Activated naive CD4-positive, alpha-beta T cell treated with anti-CD3 and anti-CD28 coated beads, Interleukin-2, amount 50 U/mL, for 16 hours (primary cell): ENCODE data around the gene MYOZ3.

Experiments
- DNase-seq: peaks from one replicate; pipeline ENCODE4 v3.0.0-alpha.2; 2020

Gene MYOZ3

DNA sequence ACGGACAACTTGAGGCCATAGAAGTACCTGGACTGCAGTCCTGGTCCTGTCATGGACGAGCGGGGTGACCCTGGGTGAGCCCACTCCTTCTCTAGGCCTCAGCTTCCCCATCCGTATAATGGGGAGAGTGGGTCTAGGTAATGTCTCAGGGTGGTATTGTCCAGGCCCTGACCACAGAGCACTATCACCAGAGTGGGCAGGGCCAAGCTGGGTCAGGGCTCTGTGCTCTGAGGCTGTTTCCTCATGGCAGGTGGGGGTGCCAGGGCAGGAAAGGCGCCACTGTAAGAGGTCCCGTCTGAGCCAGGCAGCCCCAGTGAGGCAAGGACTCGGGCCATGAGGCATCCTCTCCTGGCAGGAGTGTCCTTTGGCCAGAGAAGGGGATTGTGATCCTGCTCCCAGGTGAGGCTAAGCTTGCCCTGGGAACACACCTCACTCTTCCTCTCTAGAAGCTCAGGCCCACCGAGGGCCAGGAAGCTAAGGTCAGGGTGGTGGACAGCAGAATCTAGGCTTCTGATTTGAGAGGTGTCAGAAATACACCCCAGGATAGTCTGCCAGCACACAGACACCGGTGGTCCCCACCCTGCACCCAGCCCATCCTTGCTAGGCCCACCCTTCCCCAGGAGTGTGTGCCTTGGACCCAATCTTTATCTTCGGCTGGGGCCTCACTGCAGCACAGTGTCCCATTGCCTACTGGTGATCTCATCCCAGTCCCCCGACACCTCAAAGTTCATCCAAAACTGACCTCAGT lies 1.5 kb upstream of the MYOZ3 start:
- DNase-seq, result no peak

DNA sequence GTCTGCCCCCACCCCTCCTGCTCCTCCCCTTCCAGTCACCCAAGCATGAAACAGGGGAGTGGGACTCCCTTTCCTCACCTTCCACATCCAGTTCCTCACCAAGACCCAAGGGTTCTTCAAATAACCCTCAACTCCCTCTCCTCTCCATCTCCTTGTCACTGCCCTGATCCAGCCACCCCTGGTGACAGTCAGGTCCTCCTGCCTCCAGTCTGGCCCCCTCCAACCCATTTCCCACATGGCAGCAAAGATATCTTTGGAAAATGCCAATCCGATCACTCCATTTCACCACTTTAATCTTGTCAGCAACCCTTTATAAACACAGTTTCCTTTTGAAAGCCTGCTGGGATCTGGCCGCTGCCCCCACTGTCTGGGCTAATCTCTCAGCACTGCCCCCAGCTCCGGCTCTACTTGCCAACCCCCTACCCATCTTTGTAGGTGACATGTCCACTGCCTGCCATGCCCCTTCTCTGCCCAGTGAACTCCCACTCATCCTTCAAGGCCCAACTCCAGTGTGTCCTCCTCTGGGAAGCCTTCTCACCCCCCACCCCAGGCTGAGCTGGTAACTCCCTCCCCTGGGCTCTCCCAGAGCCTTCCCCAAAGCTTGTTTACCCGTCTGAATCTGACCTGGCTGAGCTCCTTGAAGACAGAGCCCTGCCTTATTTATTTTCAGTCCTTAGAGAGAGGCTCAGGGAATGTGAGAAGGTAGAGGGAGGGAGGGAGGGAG lies 781 bp upstream of the MYOZ3 start:
- DNase-seq, result no peak

DNA sequence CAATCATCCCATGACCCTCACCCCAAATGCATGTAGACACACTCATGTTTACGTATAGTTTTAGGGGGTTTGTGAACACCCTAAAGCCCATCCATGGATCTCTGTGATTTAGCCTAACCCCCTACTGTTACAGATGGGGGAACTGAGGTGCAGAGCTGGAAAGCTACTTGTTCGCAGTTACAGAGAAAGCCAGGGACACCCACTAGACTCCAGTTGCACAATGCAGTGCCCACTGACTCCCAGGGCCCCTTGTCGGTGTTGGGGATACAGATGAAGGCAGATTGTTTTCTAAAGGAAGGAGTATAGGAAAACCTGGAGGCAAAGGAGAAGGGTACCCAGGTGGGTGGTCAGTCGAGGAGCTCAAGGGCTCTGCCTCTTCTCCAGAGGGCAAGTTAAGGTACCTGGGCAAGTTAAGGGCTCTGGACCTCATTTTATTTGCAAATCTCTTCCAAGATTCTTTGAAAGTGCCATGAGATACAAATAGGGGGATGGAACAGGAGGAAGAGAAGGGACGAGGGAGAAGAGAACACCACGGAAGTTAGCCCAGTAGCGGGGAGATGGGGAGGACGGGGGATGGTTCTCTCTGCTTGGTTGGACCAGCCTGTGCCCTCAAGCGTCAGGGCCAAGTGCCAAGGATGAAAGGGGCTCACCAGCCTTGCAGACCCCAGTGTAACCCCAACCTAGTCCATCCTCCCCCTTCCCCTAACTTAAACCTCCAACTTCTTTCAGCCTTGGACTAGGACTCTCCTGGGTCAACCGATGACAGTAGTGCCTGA lies 958 bp downstream of the MYOZ3 start:
- no peak for DNase-seq

DNA sequence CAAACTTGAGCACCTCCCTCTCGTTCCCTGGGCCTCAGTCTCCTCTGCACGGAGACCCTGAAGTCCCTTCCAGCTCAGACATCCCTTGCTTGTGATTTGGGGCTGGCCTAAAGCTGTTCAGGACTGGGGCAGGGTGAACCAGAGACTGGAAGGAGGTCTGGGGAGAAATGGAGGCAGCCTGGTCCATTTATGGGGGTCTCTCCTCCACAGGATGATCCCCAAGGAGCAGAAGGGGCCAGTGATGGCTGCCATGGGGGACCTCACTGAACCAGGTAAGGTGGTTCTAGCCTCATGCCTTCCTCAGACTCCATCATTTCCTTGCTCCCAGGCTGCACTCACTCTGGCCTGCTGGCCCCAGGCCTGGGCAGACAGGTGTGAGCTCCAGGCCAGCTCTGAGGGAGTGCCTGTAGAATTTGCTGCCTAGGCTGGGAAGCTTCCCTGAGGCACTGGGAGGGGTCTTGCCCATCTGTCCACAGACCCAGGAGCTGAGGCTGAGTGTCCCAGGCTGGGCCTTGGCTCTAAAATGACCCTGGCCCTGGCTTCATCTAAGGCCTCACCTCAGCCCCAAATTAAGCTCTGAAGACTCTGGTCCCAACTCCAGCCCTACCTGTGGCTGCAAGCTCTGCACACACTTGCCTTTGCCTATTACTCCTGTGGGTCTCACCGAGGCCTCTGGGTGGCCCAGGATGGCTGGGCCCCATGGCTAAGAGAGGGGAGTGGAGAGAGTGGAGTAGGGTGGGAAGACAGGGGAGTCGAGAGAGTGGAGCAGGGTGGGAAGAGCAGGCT lies 1.9 kb downstream of the MYOZ3 start:
- DNase-seq, result no peak

DNA sequence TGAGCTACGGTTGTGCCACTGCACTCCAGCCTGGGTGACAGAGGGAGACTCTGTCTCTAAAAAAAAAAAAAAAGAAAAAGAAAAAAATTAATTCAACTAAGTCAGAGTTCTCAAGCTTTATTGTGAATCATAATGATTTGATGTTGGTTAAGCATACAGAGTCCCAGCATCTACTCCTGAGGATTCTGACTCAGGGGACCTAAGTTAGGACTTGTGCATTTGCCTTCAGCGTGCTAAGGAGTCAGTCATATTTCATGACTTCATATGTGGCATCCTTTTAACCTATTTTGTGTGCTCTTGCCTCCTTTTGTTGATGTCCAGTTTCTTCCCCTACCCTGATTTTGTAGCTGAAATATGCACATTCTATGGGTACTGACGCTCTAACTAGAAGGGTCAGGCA lies 2.9 kb downstream of the MYOZ3 start:
- no peak for DNase-seq

DNA sequence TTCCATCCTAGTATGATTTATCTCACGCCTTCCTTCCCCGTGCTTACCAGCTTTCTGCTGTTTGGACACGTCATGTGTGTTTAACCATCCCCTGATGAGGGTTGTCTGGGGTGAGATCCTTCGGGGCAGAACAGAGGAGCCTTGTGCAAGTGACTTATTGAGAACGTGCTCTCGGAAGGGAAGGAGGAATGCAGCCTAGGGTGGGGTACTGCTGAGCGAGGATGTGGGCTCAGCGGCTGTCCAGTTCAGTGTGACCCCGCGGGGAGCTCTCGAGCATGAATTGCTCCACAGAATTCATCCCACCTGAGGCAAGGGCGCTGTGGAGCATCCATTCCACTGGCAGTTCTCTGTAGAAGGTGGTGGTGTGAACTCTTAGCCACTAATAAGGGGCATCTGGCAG lies 4.0 kb downstream of the MYOZ3 start:
- no peak for DNase-seq

DNA sequence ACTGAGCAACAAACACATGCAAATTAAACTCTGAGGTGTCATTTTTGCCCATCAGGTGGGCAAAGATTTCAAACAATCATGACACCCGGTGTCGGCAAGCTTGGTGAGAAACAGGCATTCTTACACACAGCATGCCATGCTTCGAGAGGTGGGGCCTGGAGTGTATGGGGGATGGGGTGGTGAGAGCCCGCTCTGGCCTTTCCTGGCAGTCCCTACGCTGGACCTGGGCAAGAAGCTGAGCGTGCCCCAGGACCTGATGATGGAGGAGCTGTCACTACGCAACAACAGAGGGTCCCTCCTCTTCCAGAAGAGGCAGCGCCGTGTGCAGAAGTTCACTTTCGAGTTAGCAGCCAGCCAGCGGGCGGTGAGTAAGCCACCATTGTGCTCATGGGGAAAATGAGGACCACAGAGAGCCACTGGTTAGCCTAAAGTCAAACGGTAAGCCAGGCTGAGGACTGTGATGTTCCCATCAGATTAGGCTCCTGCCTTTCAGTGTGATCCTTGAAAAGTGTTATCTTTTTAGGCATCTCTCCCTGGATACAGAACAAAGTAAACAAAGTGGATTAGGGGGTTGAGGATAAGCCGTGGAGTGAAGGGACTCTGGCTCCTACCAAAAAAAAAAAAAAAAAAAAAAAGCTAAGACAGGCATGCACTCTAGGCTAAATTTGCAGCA lies 9.4 kb downstream of the MYOZ3 start:
- DNase-seq, result no peak

DNA sequence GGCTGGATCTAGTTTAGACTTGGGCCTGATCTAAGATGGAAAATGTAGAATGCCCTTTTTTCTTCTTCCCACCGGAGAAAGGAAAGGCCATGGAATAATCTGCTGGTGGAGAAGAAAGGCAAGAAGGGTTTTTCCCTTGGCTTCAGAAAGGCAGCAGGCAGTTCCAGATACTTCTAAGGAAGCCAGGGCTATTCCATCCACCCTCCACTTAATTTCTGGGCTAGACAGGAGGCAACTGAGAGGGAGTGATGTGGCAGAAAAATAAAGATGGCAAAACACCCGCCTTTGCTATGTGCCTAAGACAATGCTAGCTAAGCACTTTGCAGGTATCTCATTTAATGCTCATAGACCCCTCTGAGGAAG lies 9.9 kb downstream of the MYOZ3 start:
- no peak for DNase-seq

DNA sequence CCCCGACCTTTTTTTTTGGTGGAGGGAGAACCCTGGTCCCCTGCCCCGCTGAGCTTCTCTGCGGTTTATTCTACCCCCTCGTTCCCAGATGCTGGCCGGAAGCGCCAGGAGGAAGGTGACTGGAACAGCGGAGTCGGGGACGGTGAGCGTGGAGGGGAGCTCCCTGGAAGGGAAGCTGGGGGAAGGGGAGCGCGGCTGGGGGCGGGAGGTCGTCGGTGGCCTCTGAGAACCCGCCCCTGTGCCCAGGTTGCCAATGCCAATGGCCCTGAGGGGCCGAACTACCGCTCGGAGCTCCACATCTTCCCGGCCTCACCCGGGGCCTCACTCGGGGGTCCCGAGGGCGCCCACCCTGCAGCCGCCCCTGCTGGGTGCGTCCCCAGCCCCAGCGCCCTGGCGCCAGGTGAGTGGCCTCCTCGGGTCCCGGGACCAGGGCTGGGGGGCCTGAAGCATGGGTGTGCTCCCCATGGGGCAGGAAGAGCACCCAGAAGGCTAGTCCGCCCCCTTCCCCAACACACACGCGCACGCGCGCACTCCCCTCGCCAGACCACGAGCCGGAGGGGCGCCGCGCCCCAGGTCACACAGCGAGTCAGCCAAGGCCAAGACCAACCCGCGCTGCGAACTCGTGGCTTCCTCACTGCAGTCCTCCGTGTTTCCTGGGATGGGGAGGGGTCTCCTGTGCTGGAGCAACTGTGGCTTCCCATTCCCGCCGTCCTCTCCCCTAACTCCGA lies 10.6 kb downstream of the MYOZ3 start:
- peak; percentile 25 for DNase-seq

DNA sequence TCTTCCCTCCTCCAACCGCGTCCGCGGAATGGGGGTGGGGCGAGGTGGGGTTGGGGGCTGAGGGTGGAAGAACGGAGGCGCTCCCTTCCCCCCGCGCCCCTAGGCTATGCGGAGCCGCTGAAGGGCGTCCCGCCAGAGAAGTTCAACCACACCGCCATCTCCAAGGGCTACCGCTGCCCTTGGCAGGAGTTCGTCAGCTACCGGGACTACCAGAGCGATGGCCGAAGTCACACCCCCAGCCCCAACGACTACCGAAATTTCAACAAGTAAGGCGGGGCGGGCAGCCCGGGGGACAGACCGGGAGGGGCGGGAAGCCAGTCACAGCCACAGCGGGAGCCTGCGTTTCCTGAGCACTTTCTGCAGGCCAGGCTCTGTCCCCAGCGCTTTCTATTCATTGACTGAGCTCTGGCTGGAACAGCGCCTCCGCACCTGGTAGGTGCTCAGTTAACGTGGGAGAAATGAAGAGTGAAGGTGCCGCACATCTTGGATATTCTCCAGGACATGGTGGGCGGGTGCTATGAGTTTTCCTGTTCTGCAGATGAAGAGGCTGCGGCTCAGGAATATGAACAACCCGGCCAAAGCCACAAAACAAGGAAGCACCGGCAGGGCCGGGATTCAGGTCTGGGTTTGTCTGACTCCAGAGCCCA lies 11.3 kb downstream of the MYOZ3 start:
- DNase-seq, result peak; percentile 31

DNA sequence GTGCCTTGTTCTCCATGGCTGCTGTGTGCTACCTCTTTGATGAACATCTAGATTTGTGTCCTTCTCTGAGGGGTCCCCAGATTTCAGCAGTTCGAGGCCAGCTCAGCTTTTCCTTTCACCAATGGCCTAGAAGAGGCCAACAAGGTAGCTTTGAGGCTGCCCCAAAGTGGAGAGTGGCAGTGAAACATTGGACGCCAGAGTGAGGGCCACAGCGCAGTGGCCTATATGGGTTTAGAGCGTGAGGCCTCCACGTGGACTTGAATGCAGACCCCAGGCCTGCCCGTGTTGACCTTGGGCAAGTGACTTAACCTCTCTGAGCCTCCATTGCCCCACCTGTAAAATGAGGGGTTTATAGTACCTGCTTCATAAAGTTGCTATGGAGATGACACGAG lies 11.8 kb downstream of the MYOZ3 start:
- no peak for DNase-seq

DNA sequence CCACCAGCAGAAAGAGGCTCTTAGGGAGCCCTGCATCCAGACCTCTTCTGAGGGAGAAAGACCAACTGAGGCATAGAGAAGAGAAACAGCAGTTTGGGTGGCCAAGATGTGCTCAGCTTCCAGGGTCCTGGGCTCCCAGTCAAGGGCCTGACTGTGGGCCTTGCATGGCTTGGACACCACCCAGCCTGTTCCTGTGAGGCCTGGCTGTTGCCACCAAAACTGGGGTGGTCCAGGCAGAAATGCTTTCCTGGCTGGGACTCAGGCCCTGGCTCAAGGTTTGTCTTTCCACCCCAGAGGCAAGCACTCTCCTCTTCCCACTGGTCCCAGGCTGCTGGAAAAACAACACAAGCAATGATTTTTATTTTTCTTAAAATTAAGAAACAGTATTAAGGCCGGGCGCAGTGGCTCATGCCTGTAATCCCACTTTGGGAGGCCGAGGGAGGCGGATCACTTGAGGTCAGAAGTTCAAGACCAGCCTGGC lies 13.3 kb downstream of the MYOZ3 start:
- DNase-seq, result no peak

DNA sequence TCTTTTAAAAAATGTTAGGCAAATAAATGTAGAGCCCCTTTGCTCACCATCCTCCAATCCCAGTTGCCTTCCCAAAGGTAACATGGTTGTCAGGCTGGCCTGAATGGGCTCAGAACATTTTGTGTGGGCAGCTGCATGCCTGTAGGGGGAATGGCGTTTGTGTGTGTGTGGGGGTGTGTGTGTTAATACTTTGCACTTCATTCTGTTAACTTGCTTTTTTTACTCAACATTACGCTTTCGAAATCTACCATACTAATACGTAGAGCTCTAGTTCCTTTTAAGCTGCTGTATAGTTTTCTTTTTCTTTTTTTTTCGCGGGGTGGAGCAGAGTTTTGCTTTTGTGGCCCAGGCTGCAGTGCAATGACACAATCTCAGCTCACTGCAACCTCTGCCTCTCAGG lies 14.0 kb downstream of the MYOZ3 start:
- DNase-seq, result no peak

DNA sequence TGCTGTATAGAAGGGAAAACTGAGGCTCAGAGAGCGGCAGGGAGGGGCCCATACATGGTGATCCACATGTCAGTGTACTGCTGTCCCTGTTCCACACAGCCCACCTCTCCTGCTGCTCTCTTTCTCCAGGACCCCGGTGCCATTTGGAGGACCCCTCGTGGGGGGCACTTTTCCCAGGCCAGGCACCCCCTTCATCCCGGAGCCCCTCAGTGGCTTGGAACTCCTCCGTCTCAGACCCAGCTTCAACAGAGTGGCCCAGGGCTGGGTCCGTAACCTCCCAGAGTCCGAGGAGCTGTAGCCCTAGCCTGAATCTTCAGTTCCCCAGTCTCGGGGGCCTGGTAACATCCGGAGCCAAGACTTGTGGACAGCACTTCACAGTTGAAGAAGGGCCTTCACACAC lies 15.5 kb downstream of the MYOZ3 start:
- DNase-seq, result no peak

DNA sequence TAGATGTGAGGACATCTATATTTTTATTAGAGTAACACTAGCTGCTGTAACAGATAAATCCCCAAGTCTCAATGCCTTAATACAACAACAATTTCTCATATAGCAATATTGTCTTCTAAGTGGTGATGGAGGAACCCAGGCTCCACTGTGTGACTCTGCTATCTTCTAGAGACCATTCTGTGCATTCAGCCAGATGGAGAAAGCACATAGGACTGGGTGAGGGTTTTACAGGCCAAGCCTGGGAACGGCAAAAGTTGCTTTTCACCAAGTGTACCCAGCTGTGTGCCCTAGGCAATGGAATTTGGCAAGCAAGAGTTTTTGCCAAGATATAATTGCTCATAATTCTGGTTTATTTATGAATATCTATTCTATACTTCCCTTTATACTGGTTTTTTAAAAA lies 28.1 kb downstream of the MYOZ3 start:
- no peak for DNase-seq

DNA sequence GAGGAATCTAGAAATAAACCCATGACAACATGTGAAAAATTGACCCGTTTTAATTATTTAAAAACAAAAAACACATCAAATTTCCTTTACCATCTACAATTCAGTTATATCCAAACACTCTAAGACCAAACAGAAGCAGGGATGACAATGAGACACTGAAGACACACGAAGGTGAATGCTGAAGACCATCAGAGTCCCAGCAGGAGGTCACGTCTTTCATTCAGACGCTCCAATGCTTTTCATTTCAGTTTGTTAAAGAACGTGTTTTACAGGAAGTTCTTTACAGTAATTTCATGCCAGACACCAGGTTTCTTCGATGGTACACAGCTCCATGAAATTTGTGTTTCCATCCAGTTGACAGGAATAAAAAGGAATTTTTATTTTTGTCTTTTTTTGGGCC lies 29.7 kb downstream of the MYOZ3 start:
- DNase-seq, result no peak

DNA sequence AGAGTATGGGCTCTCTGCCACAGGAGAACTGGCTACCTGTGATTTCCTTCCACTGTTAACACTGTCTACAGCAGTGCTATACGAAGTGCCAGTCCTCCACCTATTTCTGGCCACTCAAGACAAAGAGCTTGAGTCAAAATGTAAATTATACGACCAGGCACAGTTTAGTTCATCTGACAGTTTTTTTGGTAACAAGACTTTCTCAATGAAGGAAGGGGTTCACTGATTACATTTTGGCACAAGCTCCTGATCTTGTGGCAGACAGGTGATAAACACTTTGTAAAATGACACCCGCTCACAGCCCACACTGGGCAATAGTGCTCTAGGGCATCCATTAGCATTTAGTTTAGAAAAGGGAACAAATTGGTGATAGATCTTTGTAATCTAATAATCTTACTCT lies 31.2 kb downstream of the MYOZ3 start:
- no peak for DNase-seq

DNA sequence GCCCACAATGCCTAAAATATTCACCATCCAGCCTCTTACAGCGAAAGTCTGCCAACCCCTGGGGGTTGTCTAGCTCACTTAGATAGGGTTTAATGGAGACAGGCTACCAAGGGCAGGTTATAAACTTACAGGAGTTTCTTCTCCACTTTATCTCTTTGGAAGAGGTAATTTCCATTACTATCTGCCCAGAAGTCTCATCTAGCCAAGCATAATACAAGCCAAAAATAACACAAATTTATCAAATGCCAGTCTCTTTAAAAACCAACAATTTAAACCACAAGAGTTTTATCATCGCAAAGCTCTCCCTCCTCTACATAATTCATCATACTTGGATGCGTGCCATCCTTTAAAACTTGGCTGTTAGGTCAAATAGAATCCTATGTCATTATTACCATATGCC lies 33.6 kb downstream of the MYOZ3 start:
- no peak for DNase-seq

DNA sequence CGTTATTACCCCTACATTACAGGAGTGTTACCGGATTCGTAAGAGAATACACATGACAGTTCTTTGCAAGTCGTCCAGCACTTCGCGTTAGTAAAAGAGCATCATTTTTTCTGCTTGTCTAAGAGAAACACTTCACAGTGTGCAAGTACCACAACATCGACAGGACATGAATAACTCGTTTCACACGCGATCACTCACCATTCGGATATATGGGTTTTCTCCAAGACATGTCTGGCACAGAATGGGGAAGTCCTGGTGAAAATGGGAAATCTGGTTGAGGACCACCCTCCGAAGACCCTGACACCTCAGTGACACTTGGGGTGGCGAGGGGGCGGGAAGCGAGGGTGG lies 39.2 kb downstream of the MYOZ3 start:
- no peak for DNase-seq

DNA sequence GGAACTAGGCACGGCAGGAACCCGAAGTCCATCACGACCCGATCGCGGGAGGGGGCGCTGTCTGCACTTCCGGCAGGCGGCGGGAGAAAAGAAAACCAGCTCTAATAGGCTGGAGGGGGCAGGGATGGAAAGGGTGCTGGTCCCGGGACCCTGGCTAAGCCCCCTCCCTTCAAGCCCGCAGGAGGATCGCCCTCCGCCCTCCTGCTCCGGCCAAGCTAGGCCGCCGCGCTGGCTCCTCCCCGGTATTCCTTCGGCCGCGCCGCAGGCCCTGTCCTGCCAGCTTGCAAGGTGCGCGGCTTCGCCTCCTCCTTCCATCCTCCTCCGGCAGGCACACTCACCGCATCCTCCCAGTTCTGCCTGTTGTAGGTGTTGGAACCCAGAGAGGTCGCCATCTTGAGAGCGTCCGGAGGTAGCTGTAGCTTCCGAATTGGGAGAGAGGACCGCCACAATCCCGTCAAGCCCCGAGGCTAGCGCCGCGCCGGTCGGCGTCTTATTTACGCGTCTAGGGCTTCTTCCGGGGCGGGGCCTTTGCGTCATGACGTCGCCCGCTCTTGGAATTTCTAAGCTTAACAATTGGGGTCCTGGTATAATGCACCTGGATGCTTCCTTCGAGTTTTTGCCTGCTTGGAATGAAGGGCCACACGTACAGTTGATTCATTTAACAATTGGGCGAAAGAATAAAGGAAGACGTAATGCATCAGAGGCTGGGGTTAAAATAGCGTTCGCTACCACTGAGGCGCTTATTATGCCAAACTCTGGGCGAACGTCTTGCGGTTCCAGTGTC lies 39.7 kb downstream of the MYOZ3 start, which contains the start of gene RBM22:
TSS of gene RBM22 (minus strand) at position 469 of the 784 bp plus-strand sequence. CDS start at position 392, 77 bp downstream.
- peak; percentile 91 for DNase-seq
